Activated CD4-positive, alpha-beta T cell treated with anti-CD3 and anti-CD28 coated beads, Interleukin-2, amount 50 U/mL, for 4 hours (primary cell): Measurements from ENCODE around the gene EGFL8.
"Not testable (repeated sequence)": the region's sequence is repeated elsewhere in the genome, so short reads cannot be mapped to it uniquely, and the experiment has no call there.

Source experiments
- DNase-seq, 2 experiments: peaks; one replicate each; pipeline ENCODE4 v3.0.0-alpha.2; 2020

EGFL8 gene

DNA sequence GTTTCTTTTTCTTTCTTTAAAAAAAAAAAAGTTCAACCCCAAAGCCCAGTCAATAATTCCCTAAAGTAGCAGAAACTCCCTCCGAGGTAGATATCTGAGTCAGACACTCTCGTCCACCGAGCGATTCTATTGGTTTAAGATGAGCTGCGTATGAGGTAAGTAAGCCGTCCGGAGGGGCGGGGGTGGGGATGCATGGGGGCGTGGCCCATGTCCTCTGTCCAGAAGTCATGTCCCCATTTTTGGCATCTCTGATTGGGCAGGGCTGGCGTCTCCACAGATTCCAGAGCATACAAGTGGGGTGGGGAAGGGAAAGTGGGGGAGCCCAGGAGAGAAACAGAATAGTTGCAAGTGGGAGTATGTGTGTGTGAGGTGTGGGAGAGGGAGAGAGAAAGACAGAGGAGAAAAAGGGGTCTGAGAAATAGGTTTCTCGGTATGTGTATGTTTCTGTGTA is 21.3 kb downstream of the EGFL8 start:
- DNase-seq = peak; percentile 41 to 49

- DNase-seq = not testable (repeated sequence)
Observed at GRCh38 chr6:32186151-32186840, 21.9 kb downstream of the EGFL8 start.

- no peak for DNase-seq
Observed at GRCh38 chr6:32187009-32187709, 22.8 kb downstream of the EGFL8 start.

DNA sequence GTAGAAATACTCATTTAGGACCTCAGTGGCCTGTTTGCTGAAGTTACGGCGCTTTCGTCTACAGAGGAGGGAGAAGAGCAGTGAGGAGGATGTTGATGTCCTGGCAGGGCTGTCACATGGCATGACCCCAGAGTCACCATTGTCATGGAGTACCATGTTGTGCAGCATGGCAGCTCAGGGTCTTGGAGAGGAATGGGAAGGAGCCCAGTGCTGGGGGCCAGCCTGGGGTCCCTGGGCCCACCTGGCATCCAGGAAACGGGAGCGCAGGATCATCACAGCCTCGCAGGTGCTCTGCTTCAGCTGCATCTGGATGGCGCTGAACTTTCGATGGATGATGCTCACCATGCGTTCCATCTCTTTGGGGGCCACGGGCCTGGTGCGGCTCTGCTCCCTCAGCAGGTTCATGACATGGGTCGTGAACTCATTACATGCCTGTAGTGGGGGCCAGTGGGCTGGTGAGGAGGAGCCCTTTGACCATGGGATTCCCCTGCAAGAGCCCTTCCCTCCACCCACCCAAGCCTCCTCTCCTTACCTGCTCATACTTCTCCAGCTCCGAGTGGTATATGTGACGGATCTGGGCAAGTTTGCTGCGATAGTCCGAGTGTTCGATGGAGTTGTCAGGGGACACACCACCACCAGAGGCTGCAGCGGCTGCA is 23.5 kb downstream of the EGFL8 start:
- DNase-seq = not testable (repeated sequence)

DNA sequence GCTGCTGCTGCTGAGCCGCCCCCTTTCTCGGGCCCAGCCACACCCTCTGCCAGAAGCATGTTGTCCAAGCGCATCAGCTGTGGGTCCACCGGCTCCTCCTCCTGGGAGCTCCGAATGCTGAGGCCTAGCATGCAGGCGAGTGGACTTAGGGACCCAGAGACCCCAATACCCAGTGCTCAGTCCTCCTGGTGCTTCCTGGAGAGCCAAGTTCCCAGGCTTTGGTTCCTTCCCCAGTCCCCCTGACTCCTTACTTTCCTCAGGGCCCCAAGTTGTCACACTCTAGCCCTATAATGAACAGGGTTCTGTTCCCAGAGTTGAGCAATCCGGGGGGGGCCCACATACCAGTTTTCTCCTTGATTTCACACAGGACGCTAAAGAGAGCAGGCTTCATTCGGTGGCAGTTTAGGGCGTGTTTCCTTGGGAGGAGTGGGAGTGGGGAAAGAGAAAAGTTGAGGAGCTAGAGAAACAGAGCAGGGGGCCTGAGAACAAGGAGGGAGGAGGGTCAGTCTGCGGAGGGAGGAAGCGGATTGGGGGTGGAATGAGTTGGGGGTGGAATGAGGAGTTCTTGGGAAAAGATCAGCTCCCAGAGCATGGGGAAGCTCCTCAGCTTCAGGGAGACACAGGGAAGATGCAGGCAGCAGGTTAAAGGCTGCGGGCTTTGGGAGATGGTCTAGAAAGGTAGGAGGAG is 24.1 kb downstream of the EGFL8 start:
- DNase-seq = no peak

DNA sequence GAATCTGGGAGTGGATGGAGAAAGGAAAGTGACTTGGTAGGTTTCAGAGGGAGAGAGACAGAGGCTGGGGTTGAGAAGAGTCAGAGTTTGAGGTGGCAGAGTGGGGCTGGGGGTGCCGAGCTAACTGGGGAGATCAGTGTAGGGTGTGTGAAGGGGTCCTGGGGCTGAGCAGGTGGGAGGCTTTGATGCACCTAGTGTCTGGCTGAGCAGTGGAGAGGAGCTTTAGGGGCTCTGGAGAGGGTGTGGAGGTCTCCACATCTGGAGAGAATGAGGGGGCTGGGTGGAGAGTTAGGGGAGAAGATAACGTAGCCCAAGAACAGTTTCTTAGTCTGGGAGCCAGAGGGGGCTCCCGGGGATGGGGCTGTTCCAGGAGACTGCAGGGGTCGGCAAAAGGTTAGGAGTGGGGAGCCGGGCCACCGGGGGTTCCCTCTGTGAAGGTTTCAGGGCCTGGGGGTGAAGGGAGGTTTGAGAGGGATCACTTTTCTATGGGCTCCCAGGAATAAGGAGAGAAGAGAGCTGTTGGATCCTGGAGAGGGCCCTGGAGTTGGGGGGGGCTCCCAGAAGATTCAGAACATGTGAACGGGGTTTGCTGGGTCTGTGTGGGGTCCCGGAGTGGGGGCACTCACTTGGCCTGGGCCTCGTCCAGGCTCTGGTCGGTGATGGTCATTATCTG is 24.8 kb downstream of the EGFL8 start:
- no peak for DNase-seq

DNA sequence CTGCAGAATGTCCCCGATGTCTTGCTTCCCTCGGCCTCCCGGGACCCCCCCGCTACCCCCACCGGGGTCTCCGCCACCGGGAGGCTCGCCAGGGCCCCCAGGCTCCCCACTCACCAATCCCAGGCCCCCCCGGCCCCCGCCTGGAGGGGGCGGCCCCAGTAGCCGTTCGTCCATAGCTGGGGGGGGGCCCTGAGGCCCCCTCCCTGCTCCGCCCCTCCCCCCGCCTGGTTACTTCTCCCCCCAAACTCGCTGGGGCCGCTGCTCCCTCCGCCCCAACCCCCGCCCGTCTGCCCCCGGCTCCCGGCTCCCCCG is 25.3 kb downstream of the EGFL8 start:
- no peak for DNase-seq

DNA sequence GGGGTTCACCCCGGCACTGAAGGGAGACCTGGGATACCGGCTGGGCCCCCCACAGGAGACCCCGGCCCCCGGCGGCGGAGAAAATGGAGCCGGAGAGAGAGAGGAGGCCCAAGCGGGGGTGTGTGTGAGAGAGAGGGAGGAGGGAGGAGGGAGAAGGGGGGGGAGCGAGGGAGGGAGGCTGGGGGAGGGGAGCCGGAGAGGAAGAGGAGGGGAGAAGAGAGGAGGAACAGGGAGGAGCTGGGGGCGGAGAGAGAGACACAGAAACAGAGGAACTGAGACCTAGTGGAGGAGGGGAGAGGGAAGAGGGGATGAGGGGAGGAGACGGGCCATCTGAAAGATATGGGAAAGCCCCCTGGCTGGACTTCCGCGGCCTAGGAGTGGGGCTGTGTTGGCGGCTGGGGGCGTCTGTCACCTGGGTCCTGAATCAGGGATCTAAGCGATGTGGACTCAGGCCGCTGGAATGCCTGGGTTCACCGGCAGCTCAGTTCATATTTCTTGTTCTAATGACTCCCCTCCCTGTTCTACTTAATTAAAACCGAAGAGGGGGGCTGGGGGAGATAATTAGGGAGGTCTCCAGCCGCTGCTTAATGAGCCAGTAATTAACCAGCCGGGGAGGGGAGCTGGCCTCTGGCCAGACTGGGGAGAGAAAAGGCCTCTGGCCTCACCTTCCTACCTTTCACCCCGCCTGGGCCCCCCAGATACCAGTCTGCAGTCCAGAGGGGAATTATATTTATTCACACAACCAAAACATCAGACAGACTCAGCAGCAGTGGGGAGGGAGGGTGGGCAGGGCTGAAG is 25.9 kb downstream of the EGFL8 start, which contains the start of gene PBX2:
Gene PBX2, minus strand, starts transcription at position 149 of the 798 bp plus-strand sequence. CDS start 287 bp downstream, outside the sequence.
- peak; percentile 86 to 89 for DNase-seq

DNA sequence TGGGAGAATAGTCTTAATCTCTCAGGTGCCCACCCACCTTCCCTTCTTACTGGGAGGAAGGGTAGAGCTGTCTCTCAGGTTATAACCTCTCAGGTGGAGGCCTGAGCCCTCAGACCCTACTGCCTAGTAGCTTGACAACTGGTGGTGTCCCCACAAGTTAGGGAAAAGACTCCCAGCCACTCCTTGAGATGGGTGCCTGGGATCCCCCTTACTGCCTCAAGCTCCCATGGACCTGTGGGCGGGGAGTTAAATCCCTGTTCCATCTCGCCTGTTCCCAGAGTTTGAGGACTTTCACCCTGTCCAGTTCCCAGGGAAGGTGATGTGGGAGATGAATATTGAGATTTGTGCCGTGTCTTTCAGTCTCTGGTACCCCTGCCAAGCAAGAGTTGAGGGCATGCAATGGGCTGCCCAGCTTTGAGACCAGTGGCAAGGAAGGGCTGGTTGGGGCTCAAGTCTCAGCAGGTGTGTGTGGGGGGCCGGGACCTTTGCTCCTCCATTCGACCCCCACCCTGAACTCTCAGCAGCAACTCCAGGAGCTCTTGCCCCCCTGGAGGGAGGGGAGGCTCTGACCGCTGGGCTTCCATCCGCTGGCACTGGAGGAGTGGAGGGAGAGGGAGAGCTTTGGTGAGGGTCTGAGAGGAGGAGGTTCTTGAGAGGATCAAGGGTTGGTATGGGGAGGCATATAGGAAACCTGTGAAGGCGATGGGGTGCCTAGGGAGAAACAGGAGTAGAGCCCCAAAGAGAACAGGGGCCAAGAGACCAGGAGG is 26.7 kb downstream of the EGFL8 start:
- DNase-seq = no peak

- no peak for DNase-seq
Observed at GRCh38 chr6:32191696-32192607, 27.6 kb downstream of the EGFL8 start.

DNA sequence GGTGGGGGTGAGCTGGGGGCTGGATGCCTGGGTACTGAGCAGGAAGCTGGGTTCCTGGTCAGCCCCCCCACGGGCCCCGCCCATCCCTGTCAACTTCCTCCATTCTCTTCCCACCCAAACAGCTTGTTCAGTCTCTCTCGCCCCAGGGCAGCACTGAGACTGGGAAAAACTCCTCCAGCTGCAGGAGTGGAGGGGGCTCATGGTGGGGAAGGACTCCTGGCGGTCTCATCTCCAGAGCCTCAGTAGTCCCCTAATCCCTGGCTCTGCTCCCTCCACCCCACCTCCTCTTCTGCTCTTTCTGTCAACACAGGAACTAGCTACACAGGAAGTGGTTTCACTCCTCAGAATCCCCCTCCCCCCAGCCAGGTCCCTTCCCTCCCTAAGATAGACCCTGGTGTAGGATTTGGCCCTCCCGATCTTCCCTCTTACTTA is 28.2 kb downstream of the EGFL8 start, which contains the start of gene GPSM3:
Gene GPSM3, minus strand, starts transcription at position 36 of the 432 bp plus-strand sequence. CDS start 130 bp downstream, outside the sequence.
- DNase-seq = peak; percentile 22 to 25

GRCh38 chr6:32193096-32193495 is 28.7 kb downstream of the EGFL8 start:
- not testable (repeated sequence) for DNase-seq

DNA sequence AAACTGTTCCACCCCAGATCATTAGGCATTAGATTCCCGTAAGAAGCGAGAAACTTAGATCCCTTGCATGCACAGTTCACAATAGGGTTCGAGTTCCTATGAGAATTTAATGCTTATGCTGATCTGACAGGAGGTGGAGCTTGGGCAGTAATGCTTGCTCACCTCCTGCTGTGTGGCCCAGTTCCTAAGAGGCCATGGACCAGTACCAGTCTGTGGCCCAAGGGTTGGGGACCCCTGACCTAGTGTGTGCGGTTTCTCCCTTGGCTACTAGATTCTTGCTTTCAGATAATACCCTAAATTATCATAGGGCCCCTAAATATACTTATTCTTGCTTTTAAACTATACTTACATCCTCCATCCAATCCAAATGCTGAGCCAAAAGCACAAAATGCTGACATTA is 30.0 kb downstream of the EGFL8 start:
- DNase-seq = no peak

GRCh38 chr6:32194825-32195651 is 30.6 kb downstream of the EGFL8 start:
- DNase-seq = no peak

DNA sequence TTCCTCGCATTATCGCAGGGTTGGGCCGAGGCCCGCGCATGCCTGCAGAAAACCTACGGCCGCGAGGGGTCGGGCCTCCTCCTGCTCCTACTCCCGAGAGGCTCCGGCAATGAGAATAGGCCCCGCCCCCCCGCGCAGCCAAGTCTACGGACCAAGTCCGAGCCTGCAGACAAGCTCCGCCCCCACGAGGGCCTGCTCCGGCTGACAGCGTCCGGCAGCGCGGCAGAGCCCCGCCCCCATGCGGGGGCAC is 31.2 kb downstream of the EGFL8 start:
- DNase-seq = peak; percentile 99

- peak; percentile 25 to 32 for DNase-seq
Observed at GRCh38 chr6:32195902-32196681, 31.7 kb downstream of the EGFL8 start.

DNA sequence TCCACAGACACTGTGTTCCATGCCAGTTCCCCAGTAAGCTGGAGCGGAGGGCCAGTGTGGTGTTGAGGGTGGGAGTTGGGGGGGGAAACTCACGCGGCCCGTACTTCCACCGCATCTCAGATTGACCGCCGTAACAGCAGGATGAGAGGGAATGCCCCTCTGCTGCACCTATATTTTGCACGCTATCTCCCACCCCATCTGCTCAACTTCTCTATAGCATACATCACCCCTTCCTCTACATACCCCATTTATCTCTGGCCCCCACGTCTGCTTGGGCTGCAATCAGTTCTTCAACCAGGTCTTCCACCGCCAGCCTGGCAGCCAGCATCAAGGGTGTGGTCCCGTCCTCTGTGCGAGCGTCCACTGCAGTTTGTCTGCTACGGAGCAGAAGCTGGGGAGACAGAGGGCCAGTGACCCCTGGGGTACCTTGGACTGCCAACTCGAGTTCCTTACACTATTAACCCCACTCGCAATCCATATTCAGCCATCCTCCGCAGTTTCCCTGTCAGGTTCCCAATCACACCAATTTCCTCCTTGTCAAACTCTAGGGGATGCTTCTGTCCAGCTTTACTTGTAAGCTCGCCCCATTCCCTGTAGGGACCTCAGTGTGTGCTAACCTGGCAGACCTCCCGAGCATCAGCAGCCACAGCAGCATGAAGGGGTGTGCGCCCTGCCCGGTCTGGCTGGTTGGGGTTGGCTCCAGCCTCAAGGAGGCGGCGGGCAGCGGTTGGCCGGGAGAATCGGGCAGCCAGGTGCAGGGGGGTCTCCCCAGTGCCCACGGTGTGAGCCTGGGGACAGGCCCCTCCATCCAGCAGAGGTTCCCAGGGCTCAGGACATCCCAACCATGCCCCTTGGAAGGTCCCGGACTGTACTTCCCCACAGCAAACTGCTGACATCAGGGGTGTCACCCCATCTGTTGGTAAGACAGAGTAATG is 32.6 kb downstream of the EGFL8 start:
- no peak for DNase-seq
